ENCODE measurements around the gene BLOC1S3.

DNA sequence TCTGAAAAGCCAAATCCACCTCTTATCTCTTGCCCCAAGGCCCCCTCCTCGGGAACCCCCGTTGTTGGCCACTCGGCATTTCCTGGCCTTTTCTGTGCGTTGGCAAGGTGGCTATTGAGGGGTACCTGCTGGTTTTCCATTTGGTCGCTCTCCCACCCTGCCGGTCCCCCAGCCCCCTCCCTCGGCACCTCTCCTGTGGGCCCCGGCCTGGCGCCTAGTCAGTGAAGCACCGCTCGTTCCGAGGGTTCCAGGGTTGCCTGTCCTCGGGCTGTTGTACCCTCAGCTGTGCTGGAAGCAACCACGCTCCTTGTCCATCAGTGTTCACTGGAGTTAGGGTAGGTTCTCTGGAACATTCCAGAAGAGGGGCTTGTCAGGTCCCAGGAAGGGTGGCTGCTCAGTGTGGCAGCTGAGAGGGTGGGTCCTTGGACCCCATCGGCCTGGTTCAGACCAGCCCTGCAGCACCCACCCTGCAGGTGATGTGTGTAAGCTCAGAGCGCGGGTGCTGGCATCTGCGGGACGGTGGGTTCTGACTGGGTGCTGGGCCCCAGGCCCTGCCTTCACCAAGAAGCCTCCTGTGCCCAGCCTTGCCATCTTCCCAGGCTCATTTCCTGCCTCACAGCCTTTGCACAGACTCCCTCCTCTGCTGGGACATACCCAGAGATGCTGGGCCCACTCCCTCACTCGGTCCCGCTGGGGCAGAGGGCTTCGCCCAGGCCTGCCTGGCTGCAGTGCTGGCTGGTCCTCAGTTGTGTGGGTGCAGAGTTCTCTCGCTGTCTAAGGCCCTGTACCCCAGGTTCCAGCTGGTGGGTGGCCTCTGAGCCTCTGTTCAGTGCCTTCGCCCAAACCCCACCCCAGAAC is 39.1 kb upstream of the BLOC1S3 start:
- TF ChIP-seq, protein P1, sequence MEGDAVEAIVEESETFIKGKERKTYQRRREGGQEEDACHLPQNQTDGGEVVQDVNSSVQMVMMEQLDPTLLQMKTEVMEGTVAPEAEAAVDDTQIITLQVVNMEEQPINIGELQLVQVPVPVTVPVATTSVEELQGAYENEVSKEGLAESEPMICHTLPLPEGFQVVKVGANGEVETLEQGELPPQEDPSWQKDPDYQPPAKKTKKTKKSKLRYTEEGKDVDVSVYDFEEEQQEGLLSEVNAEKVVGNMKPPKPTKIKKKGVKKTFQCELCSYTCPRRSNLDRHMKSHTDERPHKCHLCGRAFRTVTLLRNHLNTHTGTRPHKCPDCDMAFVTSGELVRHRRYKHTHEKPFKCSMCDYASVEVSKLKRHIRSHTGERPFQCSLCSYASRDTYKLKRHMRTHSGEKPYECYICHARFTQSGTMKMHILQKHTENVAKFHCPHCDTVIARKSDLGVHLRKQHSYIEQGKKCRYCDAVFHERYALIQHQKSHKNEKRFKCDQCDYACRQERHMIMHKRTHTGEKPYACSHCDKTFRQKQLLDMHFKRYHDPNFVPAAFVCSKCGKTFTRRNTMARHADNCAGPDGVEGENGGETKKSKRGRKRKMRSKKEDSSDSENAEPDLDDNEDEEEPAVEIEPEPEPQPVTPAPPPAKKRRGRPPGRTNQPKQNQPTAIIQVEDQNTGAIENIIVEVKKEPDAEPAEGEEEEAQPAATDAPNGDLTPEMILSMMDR (IDR thresholded peaks at IDR 0.05), result no peak
- TF ChIP-seq ZFX (IDR thresholded peaks at IDR 0.05; ENCODE audit: borderline replicate concordance), result no peak
